Glutamatergic neuron (in vitro differentiated cells): Measurements from ENCODE around the gene MYO1E. TPM values are rescaled to one million over a fixed set of nuclear protein-coding genes. Genes with fewer than 3 reads are reported as not detected.

Source experiments
- DNase-seq: peaks from one replicate; pipeline ENCODE4 v3.0.0; 2022
- H3K27ac Mint-ChIP-seq: one replicate; pipeline ENCODE4 v1.8.0; 2020; ENCODE audit warnings: mild to moderate bottlenecking, mixed read lengths, inconsistent platforms; ENCODE audit not compliant: unreplicated experiment
- H3K27me3 Mint-ChIP-seq: one replicate; pipeline ENCODE4 v1.8.0; 2020; ENCODE audit warnings: mild to moderate bottlenecking, moderate library complexity, mixed read lengths, inconsistent platforms; ENCODE audit not compliant: unreplicated experiment
- H3K36me3 Mint-ChIP-seq: one replicate; pipeline ENCODE4 v1.8.0; 2020; ENCODE audit warnings: mild to moderate bottlenecking, mixed read lengths, inconsistent platforms; ENCODE audit not compliant: unreplicated experiment
- H3K4me1 Mint-ChIP-seq: one replicate; pipeline ENCODE4 v1.8.0; 2020; ENCODE audit warnings: mild to moderate bottlenecking, low read depth, mixed read lengths, inconsistent platforms; ENCODE audit not compliant: unreplicated experiment
- H3K4me3 Mint-ChIP-seq: one replicate; pipeline ENCODE4 v1.8.0; 2020; ENCODE audit warnings: mild to moderate bottlenecking, mixed read lengths, inconsistent platforms; ENCODE audit not compliant: unreplicated experiment
- H3K9me3 Mint-ChIP-seq: one replicate; pipeline ENCODE4 v1.8.0; 2020; ENCODE audit warnings: mild to moderate bottlenecking, moderate library complexity, mixed read lengths, inconsistent platforms; ENCODE audit not compliant: unreplicated experiment
- total RNA-seq: library from RNA; stranded (reverse); fragmentation: NEBNext Ultra II Directional; extraction: Animal tissue kit (Norgen Biotek cat#: 25700); gene quantifications from one replicate; pipeline ENCODE4 v1.2.1, GENCODE V29; 2021; ENCODE audit not compliant: unreplicated experiment
- TF ChIP-seq, protein P1 (sequence below): fragments of 200-600 bp; sonication (generic); IDR thresholded peaks from one replicate; pipeline ENCODE4 v1.5.0; 2021; ENCODE audit not compliant: partially characterized antibody, unreplicated experiment

MYO1E gene
- total RNA-seq, 1 donor from 2014 or later: 7.9 TPM

DNA sequence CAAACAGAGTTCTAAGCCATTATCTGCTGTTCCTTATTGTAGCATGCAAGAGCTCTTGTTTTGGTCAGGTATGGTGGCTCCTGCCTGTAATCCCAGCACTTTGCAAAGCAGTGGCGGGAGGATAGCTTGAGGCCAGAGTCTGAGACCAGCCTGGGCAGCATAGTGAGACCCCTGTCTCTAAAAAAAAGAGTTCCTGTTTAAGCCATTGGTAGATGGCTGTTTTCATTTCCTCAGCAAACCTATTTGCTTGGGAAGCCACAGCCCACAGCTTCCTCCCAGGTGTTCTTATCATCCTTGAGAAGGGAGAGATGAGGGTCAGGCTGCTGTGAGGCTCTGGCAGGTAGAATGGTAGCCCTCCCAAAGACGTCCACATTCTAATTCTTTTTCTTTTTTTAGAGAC is 40.9 kb upstream of the MYO1E start:
- Mint-ChIP-seq H3K36me3 (no peaks in the 10 kb centered on the region), H3K4me3 (no peak overlapping the region)
- TF ChIP-seq, protein P1, sequence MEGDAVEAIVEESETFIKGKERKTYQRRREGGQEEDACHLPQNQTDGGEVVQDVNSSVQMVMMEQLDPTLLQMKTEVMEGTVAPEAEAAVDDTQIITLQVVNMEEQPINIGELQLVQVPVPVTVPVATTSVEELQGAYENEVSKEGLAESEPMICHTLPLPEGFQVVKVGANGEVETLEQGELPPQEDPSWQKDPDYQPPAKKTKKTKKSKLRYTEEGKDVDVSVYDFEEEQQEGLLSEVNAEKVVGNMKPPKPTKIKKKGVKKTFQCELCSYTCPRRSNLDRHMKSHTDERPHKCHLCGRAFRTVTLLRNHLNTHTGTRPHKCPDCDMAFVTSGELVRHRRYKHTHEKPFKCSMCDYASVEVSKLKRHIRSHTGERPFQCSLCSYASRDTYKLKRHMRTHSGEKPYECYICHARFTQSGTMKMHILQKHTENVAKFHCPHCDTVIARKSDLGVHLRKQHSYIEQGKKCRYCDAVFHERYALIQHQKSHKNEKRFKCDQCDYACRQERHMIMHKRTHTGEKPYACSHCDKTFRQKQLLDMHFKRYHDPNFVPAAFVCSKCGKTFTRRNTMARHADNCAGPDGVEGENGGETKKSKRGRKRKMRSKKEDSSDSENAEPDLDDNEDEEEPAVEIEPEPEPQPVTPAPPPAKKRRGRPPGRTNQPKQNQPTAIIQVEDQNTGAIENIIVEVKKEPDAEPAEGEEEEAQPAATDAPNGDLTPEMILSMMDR: no peak

DNA sequence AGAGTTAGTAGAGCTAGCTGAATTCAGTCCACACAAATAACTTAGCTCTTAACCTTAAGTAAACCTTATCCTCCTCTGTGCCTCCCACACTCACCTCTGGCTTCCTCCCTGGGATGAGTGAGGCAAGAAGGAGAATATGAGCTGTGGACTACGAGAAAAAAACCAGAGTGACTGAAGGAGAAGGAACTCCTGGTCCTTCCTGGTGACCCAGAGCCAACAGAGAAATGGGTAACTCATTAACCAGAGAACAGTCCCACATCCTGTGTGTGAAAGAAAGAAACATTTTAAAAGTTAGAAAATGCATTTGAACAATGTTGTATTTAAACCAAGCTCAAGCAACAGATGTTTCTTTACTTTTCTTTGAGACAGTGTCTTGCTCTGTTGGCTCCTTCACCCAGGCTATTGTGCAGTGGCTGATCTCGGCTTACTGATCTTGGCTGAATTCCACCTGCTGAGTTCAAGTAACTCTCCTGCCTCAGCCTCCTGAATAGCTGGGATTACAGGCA is 37.8 kb upstream of the MYO1E start:
- peaks cover 1% of the 10 kb centered on the region for H3K9me3 Mint-ChIP-seq
- peaks cover 2% of the 10 kb centered on the region for H3K27me3 Mint-ChIP-seq
- peaks cover 3% of the 10 kb centered on the region for H3K36me3 Mint-ChIP-seq
- no peak overlapping the region for H3K27ac Mint-ChIP-seq
- no peak for DNase-seq
- H3K4me1 Mint-ChIP-seq: peaks cover 6% of the 10 kb centered on the region
- H3K4me3 Mint-ChIP-seq: no peak overlapping the region
- TF ChIP-seq, protein P1: no peak

More for the DNA sequence above, 40.9 kb upstream of the MYO1E start:
- DNase-seq: no peak
- no peaks in the 10 kb centered on the region for H3K27me3 Mint-ChIP-seq
- H3K27ac Mint-ChIP-seq: no peak overlapping the region
- peaks cover 1% of the 10 kb centered on the region for H3K9me3 Mint-ChIP-seq
- peaks cover 6% of the 10 kb centered on the region for H3K4me1 Mint-ChIP-seq

DNA sequence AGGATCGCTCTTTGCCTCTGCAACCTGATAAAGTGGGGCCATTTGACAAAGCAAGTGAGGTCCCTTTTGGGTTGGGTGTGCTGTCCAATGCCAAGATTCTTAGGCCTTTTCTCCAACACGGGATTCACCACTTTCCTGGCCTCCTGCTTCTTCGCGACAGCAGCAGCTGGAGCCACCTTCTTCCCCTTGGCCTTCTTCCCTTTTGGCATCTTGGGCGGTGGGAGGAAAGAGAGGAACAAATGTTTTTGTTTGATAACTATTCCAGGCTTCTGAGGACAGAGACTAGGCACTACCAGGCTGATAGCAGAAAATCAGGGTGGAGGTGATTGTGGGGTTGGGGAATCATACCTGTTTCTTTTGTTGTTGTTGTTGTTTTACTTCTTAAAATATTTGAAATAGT is 35.3 kb upstream of the MYO1E start:
- Mint-ChIP-seq H3K9me3 (no peaks in the 10 kb centered on the region), H3K27me3 (peaks cover 5% of the 10 kb centered on the region), H3K4me3 (no peak overlapping the region), H3K27ac (no peak overlapping the region), H3K36me3 (peaks cover 3% of the 10 kb centered on the region), H3K4me1 (peaks cover 5% of the 10 kb centered on the region)
- TF ChIP-seq, protein P1: no peak
- no peak for DNase-seq

DNA sequence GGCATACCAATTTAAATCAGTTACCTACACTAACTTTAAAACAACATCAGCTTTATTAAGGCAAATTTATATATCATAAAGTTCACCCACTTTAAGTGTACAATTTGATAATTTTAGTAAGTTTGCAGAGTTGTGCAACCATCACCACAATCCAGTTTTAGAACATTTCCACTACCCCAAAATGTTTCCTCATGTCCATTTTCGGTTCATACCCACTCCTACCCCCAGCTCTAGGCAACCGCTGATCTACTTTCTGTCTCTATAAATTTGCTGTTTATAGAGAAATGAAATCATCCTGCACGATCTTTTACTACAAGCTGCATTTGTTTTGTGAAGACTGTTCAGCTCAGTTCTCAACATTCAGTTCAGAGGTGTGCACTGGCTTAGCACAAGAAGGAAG is 33.8 kb upstream of the MYO1E start:
- H3K9me3 Mint-ChIP-seq: no peaks in the 10 kb centered on the region
- H3K27me3 Mint-ChIP-seq: peaks cover 5% of the 10 kb centered on the region
- TF ChIP-seq, protein P1: no peak
- peaks cover 3% of the 10 kb centered on the region for H3K36me3 Mint-ChIP-seq
- no peaks in the 10 kb centered on the region for H3K4me1 Mint-ChIP-seq
- H3K27ac Mint-ChIP-seq: no peak overlapping the region
- H3K4me3 Mint-ChIP-seq: no peak overlapping the region
- DNase-seq: no peak

DNA sequence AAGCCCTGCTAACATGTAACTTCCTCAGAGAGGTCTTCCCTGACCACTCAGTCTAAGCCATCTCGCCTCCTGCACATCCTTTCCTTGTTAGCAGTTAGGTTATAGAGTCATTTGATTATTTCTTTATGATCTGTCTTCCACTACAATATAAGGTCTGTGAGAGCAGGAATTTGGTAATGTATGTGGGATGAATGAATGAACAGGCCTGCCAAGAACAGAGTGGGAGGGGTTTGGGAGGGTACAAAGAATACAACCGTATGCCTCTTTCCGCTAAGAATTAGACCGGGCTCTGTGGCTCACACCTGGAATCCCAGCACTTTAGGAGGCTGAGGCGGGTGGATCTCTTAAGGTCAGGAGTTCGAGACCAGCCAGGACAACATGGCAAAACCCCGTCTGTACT is 32.4 kb upstream of the MYO1E start:
- Mint-ChIP-seq H3K27me3 (peaks cover 9% of the 10 kb centered on the region), H3K27ac (no peak overlapping the region), H3K4me1 (no peaks in the 10 kb centered on the region), H3K9me3 (no peaks in the 10 kb centered on the region), H3K36me3 (peaks cover 3% of the 10 kb centered on the region), H3K4me3 (no peak overlapping the region)
- DNase-seq: no peak
- TF ChIP-seq, protein P1: no peak
